Spleen (tissue), 11 donors: ENCODE results near the gene RNF44. TPM values are rescaled to one million over a fixed set of nuclear protein-coding genes. Genes with fewer than 3 reads are reported as not detected.
A peak's percentile ranks its signal among the peaks of the same experiment; 100 is the strongest.

ENCODE experiments used
- DNase-seq: peaks from one replicate; pipeline ENCODE4 v3.0.0-alpha.2; 2020
- H3K27ac ChIP-seq, 8 donors: fragments of 200-600 bp; sonication (generic) in 7 of 8; 1 replicate in 4 of 8; 2 replicates in 4 of 8; pipeline versions ENCODE4 v1.5.0 to v1.8.0; 2016 to 2021; ENCODE audit warnings: inconsistent platforms in 4 of 8, mild to moderate bottlenecking in 4 of 8, moderate library complexity in 1 of 8
- H3K27me3 ChIP-seq, 7 donors: fragments of 200-600 bp; sonication (generic) in 6 of 7; replicated peaks in 1 of 7; 1 replicate in 4 of 7; 2 replicates in 3 of 7; pipeline versions ENCODE4 v1.5.0 to v1.8.0; 2016 to 2021; ENCODE audit warnings: inconsistent platforms in 3 of 7, mild to moderate bottlenecking in 1 of 7
- H3K36me3 ChIP-seq, 6 donors: fragments of 200-600 bp; sonication (generic) in 5 of 6; 1 replicate in 4 of 6; 2 replicates in 2 of 6; pipeline versions ENCODE4 v1.5.0 to v1.8.0; 2016 to 2021; ENCODE audit warnings: inconsistent platforms in 2 of 6
- H3K4me1 ChIP-seq, 6 donors: fragments of 200-600 bp; sonication (generic) in 5 of 6; 1 replicate in 3 of 6; 2 replicates in 3 of 6; pipeline versions ENCODE4 v1.5.0 to v1.8.0; 2016 to 2021; ENCODE audit warnings: inconsistent platforms in 3 of 6
- H3K4me3 ChIP-seq, 8 donors: fragments of 200-600 bp; sonication (generic) in 7 of 8; 1 replicate in 4 of 8; 2 replicates in 4 of 8; pipeline versions ENCODE4 v1.5.0 to v1.8.0; 2016 to 2021; ENCODE audit warnings: inconsistent platforms in 4 of 8, mild to moderate bottlenecking in 4 of 8, moderate library complexity in 2 of 8
- H3K9me3 ChIP-seq, 8 donors: fragments of 200-600 bp; sonication (generic) in 7 of 8; 1 replicate in 4 of 8; 2 replicates in 4 of 8; pipeline versions ENCODE4 v1.5.0 to v1.8.0; 2016 to 2021; ENCODE audit warnings: inconsistent platforms in 4 of 8
- CTCF ChIP-seq, 11 experiments: fragments of 200-600 bp in 7 of 11; fragments of 450-650 bp in 4 of 11; sonication (generic) in 4 of 11; IDR thresholded peaks in 8 of 11; conservative IDR thresholded peaks in 3 of 11; 1 replicate in 7 of 11; 2 replicates in 4 of 11; pipeline versions ENCODE4 v1.4.0 to v1.8.0; 2016 to 2021; ENCODE audit warnings: antibody characterized with exemption in 11 of 11, inconsistent platforms in 4 of 11, mild to moderate bottlenecking in 1 of 11
- POLR2A ChIP-seq, 3 donors: fragments of 450-650 bp; IDR thresholded peaks; one replicate each; pipeline ENCODE4 v1.5.1; 2017; ENCODE audit warnings: antibody characterized with exemption in 3 of 3, mild to moderate bottlenecking in 1 of 3
- POLR2AphosphoS5 ChIP-seq, 3 donors: sonication (generic); formaldehyde crosslinking; IDR thresholded peaks; one replicate each; pipeline ENCODE4 v1.5.1; 2017; ENCODE audit warnings: antibody characterized with exemption in 3 of 3
- WGBS, 5 donors: extraction: QIAGEN DNeasy Blood & Tissue Kit in 3 of 5; methylation state at CpG; one replicate each; pipeline versions ENCODE4 v1.1.5 to v1.1.7; 2013 to 2018; 5-methylcytosine and 5-hydroxymethylcytosine counted together
- intact Hi-C: fragments of 100-400 bp; cut with DNase I; formaldehyde crosslinking; loops from one replicate; pipeline ENCODE4 v1.15.0; 2023; ENCODE audit warnings: low total_unique reads
- polyA plus RNA-seq, 3 donors: library from polyadenylated mRNA; stranded (reverse); fragments of 200-250 nt; gene quantifications; one replicate each; pipeline ENCODE4 v1.2.1, GENCODE V29; 2013
- total RNA-seq, 7 donors: library from RNA; depleted of rRNA in 3 of 7; stranded (reverse); fragments of >200 nt in 3 of 7; fragmentation: NEBNext Ultra II Directional in 4 of 7; extraction: Animal tissue kit (Norgen Biotek cat#: 25700) in 4 of 7; gene quantifications; one replicate each; pipeline versions ENCODE4 v1.1.0 to v1.2.1, GENCODE V29; 2016 to 2021
- donor health status: healthy with polysubstance abuse.
- donor health status: DM: no; HTN: no; CAD: no; lungs with moderate emphysema.
- donor health status: DM: no; HTN: no; CAD: no.
- donor health status: Bipolar disorder and iron deficiency.
- donor health status: healthy.
- donor health status: DM: no; HTN: no; CAD: no.
- donor health status: DM: yes; HTN: yes; CAD: no.

Gene RNF44
- total and polyA plus RNA-seq, 10 donors: 28.0 to 143 (median 103) TPM

GRCh38 chr5:176508603-176509002 is 28.6 kb downstream of the RNF44 start:
- 75 to 82% (median 79%) methylated on average over 4 of the region's 4 CpGs for WGBS, 5 donors
- Histone ChIP-seq H3K9me3 (no peaks in the 10 kb centered on the region), H3K4me3 (no peak overlapping the region), H3K36me3 (peaks cover 3 to 66% (median 50%) of the 10 kb centered on the region in 6 donors), H3K27ac (peak overlapping the region in 1 of 8 donors; percentile 22), H3K27me3 (no peaks in the 10 kb centered on the region), H3K4me1 (no peaks in the 10 kb centered on the region)
- no peak for DNase-seq
- TF ChIP-seq POLR2A (IDR thresholded peaks at IDR 0.05) (no peak), CTCF (IDR thresholded peaks at IDR 0.05 in 8 of 11, conservative IDR thresholded peaks at IDR 0.05 in 3 of 11) (no peak), POLR2AphosphoS5 (IDR thresholded peaks at IDR 0.05) (no peak)
- intact Hi-C loops: no loop called here

GRCh38 chr5:176507911-176508310 is 29.3 kb downstream of the RNF44 start:
- no peaks in the 10 kb centered on the region for H3K9me3 ChIP-seq
- no peaks in the 10 kb centered on the region for H3K4me1 ChIP-seq
- peaks cover 3 to 73% (median 57%) of the 10 kb centered on the region in 6 donors for H3K36me3 ChIP-seq
- H3K4me3 ChIP-seq: no peak overlapping the region
- H3K27ac ChIP-seq: peak overlapping the region in 1 of 8 donors; percentile 38
- no peak for TF ChIP-seq POLR2A (IDR thresholded peaks at IDR 0.05)
- no peak for TF ChIP-seq POLR2AphosphoS5 (IDR thresholded peaks at IDR 0.05)
- no peak for TF ChIP-seq CTCF (IDR thresholded peaks at IDR 0.05 in 8 of 11, conservative IDR thresholded peaks at IDR 0.05 in 3 of 11)
- no peaks in the 10 kb centered on the region for H3K27me3 ChIP-seq
- 88 to 96% (median 94%) methylated on average over 2 of the region's 2 CpGs for WGBS, 5 donors
- DNase-seq: no peak
- intact Hi-C loops: no loop called here

GRCh38 chr5:176503496-176503895 is 33.7 kb downstream of the RNF44 start:
- intact Hi-C loops: no loop called here
- H3K4me1 ChIP-seq: no peaks in the 10 kb centered on the region
- no peak for DNase-seq

GRCh38 chr5:176501333-176501732 is 35.9 kb downstream of the RNF44 start:
- intact Hi-C loops: no loop called here
- peaks cover 3 to 100% (median 85%) of the 10 kb centered on the region in 6 donors for H3K36me3 ChIP-seq

More at GRCh38 chr5:176503496-176503895, 33.7 kb downstream of the RNF44 start:
- no peaks in the 10 kb centered on the region for H3K27me3 ChIP-seq
- 87 to 100% (median 97%) methylated on average over 5 of the region's 5 CpGs for WGBS, 5 donors
- H3K9me3 ChIP-seq: no peaks in the 10 kb centered on the region
- H3K27ac ChIP-seq: no peak overlapping the region
- no peak overlapping the region for H3K4me3 ChIP-seq
- TF ChIP-seq CTCF (IDR thresholded peaks at IDR 0.05 in 8 of 11, conservative IDR thresholded peaks at IDR 0.05 in 3 of 11) (no peak), POLR2AphosphoS5 (IDR thresholded peaks at IDR 0.05) (no peak)
- H3K36me3 ChIP-seq: peaks cover 6 to 100% (median 88%) of the 10 kb centered on the region in 6 donors

More at GRCh38 chr5:176501333-176501732, 35.9 kb downstream of the RNF44 start:
- H3K27me3 ChIP-seq: no peaks in the 10 kb centered on the region
- H3K4me3 ChIP-seq: no peak overlapping the region
- no peaks in the 10 kb centered on the region for H3K4me1 ChIP-seq
- TF ChIP-seq POLR2AphosphoS5 (IDR thresholded peaks at IDR 0.05) (no peak), CTCF (IDR thresholded peaks at IDR 0.05 in 8 of 11, conservative IDR thresholded peaks at IDR 0.05 in 3 of 11) (no peak), POLR2A (IDR thresholded peaks at IDR 0.05) (no peak)
- H3K9me3 ChIP-seq: no peaks in the 10 kb centered on the region
- DNase-seq: no peak
- no peak overlapping the region for H3K27ac ChIP-seq
- WGBS, 5 donors: 95 to 100% (median 97%) methylated on average over 1 of the region's 1 CpG
